MCF 10A (cell line): ENCODE data around the gene ARHGAP40. TPM values are rescaled to one million over a fixed set of nuclear protein-coding genes. Genes with fewer than 3 reads are reported as not detected.

Experiments
- BruUV-seq: library from RNA; stranded (reverse); fragments of 400-500 nt; replicated peaks from 2 replicates; lab custom pipeline; 2021; lab: Mats Ljungman, UMichigan
- CTCF ChIA-PET: fragments of 300-600 bp; sonication (Branson Sonifier 250); formaldehyde crosslinking; extraction: SDS; loops from one replicate; lab custom pipeline; 2021; ENCODE audit warnings: antibody characterized with exemption, inconsistent platforms; lab: Yijun Ruan, JAX
- POLR2A ChIA-PET: fragments of 300-600, 350-650 bp; sonication (Branson Sonifier 250); formaldehyde crosslinking; extraction: SDS; loops from one replicate; lab custom pipeline; 2020; ENCODE audit warnings: antibody characterized with exemption, inconsistent platforms; lab: Yijun Ruan, JAX
- DNase-seq: peaks from one replicate; pipeline ENCODE4 v3.0.0-alpha.2; 2018; ENCODE audit not compliant: unreplicated experiment
- H3K27ac Mint-ChIP-seq: one replicate; pipeline ENCODE4 v1.8.0; 2022; ENCODE audit warnings: mild to moderate bottlenecking, low read depth, mixed read lengths; ENCODE audit not compliant: unreplicated experiment
- H3K27me3 Mint-ChIP-seq: one replicate; pipeline ENCODE4 v1.8.0; 2022; ENCODE audit warnings: mixed read lengths; ENCODE audit not compliant: insufficient read depth, unreplicated experiment
- H3K36me3 Mint-ChIP-seq: one replicate; pipeline ENCODE4 v1.8.0; 2022; ENCODE audit warnings: mild to moderate bottlenecking, moderate library complexity, mixed read lengths; ENCODE audit not compliant: insufficient read depth, unreplicated experiment
- H3K4me1 Mint-ChIP-seq: one replicate; pipeline ENCODE4 v1.8.0; 2022; ENCODE audit warnings: mixed read lengths; ENCODE audit not compliant: insufficient read depth, unreplicated experiment
- H3K4me3 Mint-ChIP-seq: one replicate; pipeline ENCODE4 v1.8.0; 2022; ENCODE audit warnings: mild to moderate bottlenecking, moderate library complexity, mixed read lengths; ENCODE audit not compliant: unreplicated experiment
- H3K9me3 Mint-ChIP-seq: one replicate; pipeline ENCODE4 v1.8.0; 2022; ENCODE audit warnings: mixed read lengths; ENCODE audit not compliant: unreplicated experiment
- CTCF ChIP-seq: fragments of 200-600 bp; IDR thresholded peaks from one replicate; pipeline ENCODE4 v1.8.0; 2022; ENCODE audit warnings: antibody characterized with exemption, mild to moderate bottlenecking; ENCODE audit not compliant: unreplicated experiment
- intact Hi-C: fragments of 100-400 bp; cut with micrococcal nuclease; formaldehyde crosslinking; loops from 2 replicates; pipeline ENCODE4 v1.14.1; 2022
- total RNA-seq: library from RNA; stranded (reverse); gene quantifications from 2 replicates; pipeline ENCODE4 v1.2.3, GENCODE V29; 2022

The ARHGAP40 gene
- total RNA-seq, 1 experiment from 2014 or later, result not detected

- POLR2A ChIA-PET, result interaction anchor here (0.7 kb wide), 1 partner anchor 180 kb away, joined by 3 read pairs; no protein-coding TSS in a partner anchor
- no peak for DNase-seq
- H3K27me3 Mint-ChIP-seq, result peaks cover 67% of the 10 kb centered on the region
- no peaks in the 10 kb centered on the region for H3K4me1 Mint-ChIP-seq
- H3K9me3 Mint-ChIP-seq, result no peaks in the 10 kb centered on the region
- H3K36me3 Mint-ChIP-seq, result peaks cover 6% of the 10 kb centered on the region
- no peak overlapping the region for H3K27ac Mint-ChIP-seq
- H3K4me3 Mint-ChIP-seq, result no peak overlapping the region
- no TSS peak for BruUV-seq
- CTCF ChIA-PET, result interaction anchor here (0.7 to 1.6 kb wide), 11 partner anchors 26 to 364 kb away, joined by 3 to 8 read pairs (median 3); no protein-coding TSS in a partner anchor
- intact Hi-C loops, result no loop called here
- TF ChIP-seq CTCF, result no peak
Observed at GRCh38 chr20:38685271-38685670, 83.7 kb downstream of the ARHGAP40 start.

DNA sequence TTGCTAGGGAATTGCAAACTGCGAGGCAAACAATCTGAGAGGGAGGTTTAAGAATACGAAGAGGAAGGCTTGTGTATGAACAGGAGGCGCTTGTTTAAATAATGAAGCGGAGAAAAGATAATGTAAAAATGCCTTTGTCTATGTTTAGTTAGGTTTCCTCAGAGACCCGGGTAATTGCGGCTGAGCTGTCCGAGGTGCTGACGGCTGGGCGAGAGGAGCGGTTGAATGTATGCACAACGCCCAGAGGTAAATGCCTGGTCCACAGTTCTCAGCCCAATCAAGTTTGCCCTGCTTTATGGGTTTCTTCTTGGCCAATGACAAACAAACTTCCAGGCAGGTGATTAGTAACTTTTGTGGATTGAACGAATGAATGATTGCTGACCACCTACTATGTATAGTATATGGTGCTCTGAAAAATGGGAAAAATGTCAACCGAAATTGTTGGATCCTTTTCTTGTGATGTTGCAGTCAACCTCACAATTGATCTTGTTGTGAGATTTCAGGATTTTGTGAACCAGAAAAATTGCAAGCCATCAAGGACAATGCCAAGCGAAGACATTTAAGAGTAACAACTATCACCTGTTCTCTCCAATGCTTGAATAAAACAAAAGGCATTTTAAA lies 84.4 kb downstream of the ARHGAP40 start:
- intact Hi-C loops, result no loop called here
- DNase-seq, result peak; percentile 59
- H3K36me3 Mint-ChIP-seq, result peaks cover 6% of the 10 kb centered on the region
- no peak for TF ChIP-seq CTCF
- peaks cover 63% of the 10 kb centered on the region for H3K27me3 Mint-ChIP-seq
- no peaks in the 10 kb centered on the region for H3K4me1 Mint-ChIP-seq
- no peak overlapping the region for H3K4me3 Mint-ChIP-seq
- POLR2A ChIA-PET, result interaction anchor here (0.7 kb wide), 1 partner anchor 181 kb away, joined by 3 read pairs; no protein-coding TSS in a partner anchor
- no TSS peak for BruUV-seq
- no peaks in the 10 kb centered on the region for H3K9me3 Mint-ChIP-seq
- CTCF ChIA-PET, result interaction anchor here (0.7 to 1.4 kb wide), 9 partner anchors 27 to 79 kb away, joined by 3 to 8 read pairs (median 3); no protein-coding TSS in a partner anchor
- no peak overlapping the region for H3K27ac Mint-ChIP-seq

GRCh38 chr20:38692436-38693411 lies 91.1 kb downstream of the ARHGAP40 start:
- ChIA-PET CTCF (interaction anchor here (0.6 to 1.2 kb wide), 5 partner anchors 26 to 420 kb away, joined by 3 to 4 read pairs (median 3); no protein-coding TSS in a partner anchor), POLR2A (interaction anchor here (0.6 to 0.7 kb wide), 3 partner anchors 15 to 56 kb away, joined by 4 to 5 read pairs (median 4); no protein-coding TSS in a partner anchor)
- BruUV-seq, result no TSS peak
- Mint-ChIP-seq H3K27me3 (peaks cover 40% of the 10 kb centered on the region), H3K9me3 (no peaks in the 10 kb centered on the region), H3K4me3 (no peak overlapping the region), H3K4me1 (no peaks in the 10 kb centered on the region), H3K27ac (no peak overlapping the region), H3K36me3 (no peaks in the 10 kb centered on the region)
- intact Hi-C loops, result no loop called here
- DNase-seq, result peak; percentile 78
- no peak for TF ChIP-seq CTCF
